ENCODE data around the gene PASK.
A peak's percentile ranks its signal among the peaks of the same experiment; 100 is the strongest.
"Not testable (repeated sequence)": the region's sequence is repeated elsewhere in the genome, so short reads cannot be mapped to it uniquely, and the experiment has no call there.

PASK gene

DNA sequence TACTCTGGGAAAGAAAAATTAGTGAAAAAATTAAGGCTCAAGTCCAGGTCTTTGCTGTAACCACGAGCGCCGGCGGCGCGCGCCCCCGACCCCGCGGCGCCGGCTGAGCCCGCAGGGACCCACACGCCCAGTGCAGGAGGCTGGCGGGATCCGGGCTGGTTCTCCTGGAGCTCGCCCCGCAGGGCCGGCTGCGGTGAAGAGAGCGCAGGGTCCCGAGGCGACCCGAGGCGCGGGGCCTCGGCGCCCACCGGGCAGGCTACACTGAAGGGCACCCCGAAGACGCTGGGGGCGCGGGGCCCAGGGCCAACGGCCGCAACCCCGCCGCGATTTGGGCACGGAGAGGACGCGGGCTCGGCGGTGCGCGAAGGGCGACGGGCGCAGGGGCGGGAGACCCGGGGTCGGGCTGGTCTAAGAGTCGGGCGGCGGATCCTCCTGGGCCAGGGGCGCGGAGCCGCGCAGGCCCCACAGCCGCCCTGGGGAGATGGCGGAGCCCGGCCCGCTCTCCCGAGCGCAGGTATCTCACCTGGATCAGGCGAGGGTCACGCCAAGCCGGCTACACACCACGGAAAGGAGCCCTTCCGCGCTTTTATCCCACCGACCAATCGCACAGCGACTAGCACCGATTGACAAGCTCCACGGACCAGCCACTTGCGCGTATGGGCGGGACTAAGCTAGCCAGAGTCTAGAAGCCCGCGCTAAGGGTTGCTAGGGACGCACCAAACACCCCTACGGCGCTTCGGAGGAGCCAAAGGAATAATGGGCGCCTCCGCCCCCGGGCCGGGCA, at the start of gene PASK:
Gene PASK, minus strand, starts transcription at position 582 of the 784 bp plus-strand sequence. CDS start 6,440 bp downstream, outside the sequence.
- peak; percentile 97 to 98 for DNase-seq

DNA sequence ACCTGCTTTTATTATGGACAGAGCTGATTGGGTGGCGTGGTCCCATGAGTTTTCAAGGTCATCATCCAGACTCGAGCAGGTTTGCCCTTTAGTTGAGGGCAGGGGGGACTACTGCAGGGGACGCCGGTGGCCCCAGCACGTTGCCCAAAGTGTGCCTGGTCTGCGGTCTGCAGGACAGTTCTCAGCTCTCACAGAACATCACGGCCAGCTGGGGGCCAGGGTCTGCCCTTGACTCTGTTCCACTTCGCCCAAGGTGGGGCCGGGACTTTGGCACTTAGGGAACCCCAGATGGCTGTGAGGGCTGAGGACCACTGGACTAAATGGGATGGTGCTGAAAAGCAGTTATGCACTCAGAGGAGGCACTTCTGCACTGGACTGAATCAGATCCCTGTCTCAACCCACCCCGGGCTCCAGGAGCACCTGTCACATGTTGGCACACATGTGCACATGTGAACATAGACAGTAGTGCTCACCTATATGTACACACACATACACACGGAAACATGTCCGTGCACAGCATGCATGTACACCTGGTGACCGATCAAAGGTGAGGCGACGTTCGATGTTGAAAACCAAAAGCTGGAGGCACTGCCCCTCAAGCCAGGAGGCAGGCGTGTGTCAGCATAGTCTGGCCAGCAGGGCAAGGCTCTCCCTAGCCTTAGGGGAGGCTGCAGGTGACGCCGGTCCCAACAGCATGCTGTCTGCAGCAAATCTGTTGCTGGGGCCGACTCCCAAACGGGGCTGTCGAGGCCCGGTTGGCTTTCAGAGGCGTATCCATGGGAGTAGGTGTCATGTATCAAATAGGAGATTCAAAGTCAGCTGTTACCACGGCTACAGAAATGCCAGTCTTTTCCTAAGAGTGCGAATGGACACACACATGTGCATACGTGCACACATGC, 49.4 kb upstream of the PASK start:
- no peak for DNase-seq

DNA sequence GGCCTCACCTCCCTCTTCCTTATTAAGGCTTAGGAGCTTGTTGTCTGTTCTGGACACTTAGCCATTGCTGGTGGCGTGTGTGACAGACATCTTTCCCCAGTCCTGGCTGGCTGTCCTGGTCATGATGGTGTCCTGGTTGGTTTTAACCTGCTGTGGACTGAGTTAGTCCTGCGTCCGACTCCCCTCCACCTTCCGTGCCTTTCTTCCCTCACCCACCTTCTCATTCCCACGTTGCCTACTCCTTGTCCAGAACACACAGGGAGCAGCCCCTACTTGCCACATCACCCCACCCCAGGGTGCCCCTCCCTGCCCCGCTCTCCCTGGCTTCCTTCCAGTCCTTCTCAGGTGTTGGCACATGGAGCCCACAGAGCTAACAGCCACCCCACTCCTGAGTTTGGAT, 48.7 kb upstream of the PASK start:
- DNase-seq = no peak

DNA sequence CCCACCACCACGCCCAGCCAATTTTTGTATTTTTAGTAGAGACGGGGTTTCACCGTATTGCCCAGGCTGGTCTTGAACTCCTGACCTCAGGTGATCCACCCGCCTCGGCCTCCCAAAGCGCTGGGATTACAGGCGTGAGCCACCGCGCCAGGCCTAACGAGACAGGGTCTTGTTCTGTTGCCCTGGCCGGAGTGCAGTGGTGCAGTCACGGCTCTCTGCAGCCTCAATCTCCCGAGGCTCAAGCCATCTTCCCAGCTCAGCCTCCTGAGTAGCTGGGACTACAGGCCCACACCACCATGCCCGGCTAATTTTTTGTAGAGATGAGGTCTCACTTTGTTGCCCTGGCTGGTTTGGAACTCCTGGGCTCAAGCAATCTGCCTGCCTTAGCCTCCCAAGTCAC, 48.0 kb upstream of the PASK start:
- DNase-seq = not testable (repeated sequence)

DNA sequence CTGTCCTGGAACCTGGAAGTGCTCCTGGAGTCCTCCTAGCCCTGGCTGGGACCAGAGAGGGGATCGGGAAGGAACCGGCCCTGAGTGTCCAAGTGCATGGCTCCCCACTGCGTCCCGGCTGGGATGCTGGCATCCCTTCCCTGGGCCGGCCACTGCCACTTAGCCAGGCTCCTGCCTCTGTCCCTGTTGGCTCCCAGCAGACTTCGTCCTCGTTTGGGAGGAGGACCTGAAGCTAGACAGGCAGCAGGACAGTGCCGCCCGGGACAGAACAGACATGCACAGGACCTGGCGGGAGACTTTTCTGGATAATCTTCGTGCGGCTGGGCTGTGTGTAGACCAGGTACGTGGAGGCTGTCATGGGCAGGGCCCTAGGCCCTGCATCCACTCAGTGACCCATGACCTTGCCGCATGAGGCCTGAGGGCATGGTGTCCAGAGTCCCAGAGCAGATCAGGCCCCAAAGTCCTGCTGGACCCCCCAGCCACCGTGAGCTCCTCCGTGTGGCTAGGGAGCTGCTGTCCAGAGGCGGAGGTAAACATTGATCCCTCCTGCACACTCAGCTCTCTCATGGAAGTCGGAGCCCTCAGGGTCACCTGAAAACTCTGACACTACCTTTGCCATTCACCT, 46.3 kb upstream of the PASK start:
- DNase-seq = no peak

DNA sequence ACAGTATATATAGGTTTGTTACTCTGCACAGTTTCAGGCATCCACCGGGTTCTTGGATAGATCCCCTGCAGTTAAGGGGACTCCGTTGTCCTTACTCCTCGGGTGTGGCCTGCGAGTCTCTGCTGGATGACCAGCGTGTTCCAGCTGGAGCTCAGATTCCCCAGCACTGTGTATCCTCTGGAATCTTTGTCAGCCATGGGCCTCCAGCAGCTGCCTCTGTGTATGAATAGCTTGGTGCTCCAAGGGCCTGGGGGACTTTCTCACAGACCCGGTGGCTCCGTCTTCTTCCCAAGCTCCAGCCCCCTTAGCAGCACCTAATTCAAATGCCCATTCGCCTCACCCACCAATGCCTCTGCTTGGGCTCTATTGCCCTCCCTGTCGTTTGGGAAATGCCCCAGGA, 45.5 kb upstream of the PASK start:
- DNase-seq = no peak

DNA sequence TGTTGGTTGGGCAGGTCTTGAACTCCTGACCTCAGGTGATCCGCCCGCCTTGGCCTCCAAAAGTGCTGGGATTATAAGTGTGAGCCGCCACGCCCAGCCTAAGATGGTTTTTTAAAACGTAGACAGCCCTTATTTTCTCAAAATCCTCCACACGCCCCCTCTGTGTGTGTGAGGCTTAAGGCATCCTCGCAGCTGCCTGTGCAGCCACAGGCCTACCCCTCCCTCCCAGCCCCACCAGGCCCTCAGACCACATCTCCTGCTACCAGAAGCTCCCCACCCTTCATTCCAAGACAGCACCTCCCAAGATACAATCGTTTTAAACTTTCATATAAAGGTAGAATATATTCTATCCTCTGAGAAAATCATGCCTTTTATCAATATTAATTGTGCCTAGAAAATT, 44.0 kb upstream of the PASK start:
- DNase-seq = no peak

DNA sequence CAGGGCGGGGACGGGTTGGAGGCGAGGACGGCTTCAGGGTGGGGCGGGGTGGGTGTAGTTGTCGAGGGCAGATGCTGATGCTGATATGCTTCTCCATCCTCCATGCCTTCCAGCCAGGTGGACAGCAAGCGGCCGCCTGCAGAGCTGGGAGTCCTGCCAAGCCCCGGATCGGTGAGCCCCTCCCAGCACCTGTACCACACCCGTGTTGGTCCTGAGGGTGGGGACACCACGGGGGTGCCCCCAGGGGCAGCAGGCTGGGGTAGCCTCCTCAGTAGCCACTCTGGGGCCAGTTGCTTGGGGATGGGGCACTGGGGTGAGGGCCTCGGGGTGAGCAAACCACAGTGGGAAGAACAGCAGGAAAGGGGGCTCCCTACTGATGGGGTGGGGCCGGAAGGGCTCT, 41.8 kb upstream of the PASK start:
- no peak for DNase-seq

DNA sequence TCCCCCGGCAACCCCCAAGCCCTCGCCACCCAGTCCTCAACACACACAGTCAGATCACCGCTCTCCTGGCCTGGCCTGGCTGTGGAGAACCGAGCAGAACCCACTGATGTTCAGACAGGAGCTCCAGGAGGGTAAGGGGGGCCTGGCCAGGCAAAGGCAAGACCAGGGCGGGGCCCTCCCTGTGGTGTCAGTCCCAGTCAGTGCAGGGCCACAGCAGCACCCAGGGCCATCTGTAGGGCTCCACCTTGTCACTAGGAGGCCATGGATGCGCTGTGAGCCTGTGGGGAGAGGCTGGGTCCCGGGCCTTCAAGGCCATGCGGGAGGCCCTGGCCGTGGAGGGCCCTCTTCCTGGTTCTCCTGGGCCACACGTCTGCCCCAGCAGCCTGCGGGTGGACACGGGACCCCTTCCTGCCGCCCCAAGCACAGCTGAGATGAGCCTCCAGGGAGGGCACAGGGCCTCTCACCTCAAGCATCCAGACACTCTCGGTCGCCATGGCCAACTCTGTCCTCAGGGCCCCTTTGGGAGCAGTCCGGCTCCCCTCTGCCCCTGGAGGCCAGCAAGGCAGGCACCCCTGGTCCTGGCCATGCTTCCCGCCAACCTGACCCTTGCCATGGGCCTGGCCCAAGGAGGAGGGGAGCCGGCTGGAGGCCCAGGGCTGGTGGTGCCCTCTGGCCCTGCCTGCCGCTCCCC, 41.2 kb upstream of the PASK start:
- no peak for DNase-seq

DNA sequence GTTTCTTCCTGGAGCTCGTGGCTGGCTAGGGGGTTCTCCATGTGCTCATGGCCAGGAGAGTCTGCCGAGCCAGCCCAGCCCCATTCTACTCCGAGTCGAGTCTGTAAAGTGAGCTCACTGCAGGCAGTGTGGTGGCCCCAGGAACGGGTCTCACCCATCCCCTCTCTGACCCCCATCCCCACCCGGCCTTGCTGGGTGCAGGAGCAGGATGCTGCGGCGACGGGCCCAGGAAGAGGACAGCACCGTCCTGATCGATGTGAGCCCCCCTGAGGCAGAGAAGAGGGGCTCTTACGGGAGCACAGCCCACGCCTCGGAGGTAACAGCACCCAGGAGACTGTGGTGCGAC, 40.6 kb upstream of the PASK start:
- DNase-seq = no peak

DNA sequence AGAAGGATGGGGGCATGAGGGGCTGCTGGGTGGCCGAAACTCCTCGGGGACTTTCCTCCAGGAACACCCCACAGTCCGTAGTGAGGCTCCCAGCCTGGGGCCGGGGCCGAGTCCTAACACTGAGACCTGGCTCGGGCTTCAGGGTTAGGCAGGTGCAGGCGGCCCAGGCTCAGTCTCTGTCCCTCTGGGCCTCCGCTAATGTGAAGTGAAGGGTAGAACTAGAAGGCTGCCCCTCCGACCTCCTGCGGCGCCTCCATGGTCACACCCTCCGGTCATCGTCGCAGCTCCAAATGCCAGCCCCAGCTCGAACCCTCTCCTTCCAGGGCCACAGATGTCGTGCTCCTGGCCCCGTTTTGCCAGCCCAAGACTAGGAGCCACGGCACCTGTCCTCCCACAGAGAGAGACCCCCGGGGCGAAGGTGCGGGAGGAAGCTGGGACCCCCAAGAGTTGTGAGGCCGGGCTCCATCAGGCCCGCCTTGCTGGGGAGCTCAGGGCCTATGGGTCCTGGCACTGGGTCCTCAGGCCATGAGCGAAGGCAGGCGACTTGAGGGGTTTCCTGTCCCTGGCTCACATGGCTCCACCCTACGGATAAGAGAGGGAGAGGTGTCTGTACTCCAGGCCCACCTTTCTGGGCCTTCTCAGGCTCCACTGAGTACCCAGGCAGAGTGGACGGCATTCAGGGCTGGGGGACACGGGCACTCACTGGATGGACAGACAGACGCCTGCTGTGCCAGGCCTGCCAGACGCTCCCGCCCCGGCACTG, 40.0 kb upstream of the PASK start:
- no peak for DNase-seq

DNA sequence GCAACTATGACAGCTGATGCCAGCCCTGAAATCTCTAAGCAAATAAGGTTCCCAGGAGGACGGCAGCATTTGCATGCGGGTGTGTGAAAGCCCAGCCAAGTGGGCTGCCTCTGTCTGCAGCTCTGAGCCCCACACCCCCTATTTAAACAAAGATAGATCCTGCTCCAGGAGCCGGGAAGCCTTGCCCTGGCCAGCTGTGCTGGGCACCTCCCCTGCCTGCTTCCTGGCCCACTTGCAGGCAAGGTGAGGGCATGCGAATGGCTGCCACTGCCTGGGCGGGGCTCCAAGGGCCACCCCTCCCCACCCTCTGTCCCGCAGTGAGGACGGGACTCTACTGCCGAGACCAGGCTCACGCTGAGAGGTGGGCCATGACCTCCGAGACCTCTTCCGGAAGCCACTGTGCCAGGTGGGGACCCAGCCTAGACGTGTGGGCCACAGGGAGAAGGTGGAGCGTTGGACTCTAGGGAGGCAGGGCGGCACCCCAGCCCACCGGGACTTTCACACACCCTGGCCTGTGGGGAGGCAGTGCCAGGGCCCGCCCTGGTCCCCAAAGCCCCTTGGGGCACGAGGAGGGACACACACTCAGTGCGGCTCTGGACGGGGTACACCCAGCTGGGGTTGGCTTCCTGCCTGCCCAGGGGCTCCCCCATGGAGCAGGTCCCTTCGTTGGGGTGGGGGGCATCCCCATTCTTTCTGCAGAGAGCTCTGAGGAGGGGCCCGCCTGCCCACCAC, 39.3 kb upstream of the PASK start, which contains the start of gene ANO7:
Gene ANO7, plus strand, starts transcription at position 317 of the 732 bp plus-strand sequence. CDS start 1,387 bp downstream, outside the sequence.
- DNase-seq = peak in 1 of 2 experiments; percentile 24

DNA sequence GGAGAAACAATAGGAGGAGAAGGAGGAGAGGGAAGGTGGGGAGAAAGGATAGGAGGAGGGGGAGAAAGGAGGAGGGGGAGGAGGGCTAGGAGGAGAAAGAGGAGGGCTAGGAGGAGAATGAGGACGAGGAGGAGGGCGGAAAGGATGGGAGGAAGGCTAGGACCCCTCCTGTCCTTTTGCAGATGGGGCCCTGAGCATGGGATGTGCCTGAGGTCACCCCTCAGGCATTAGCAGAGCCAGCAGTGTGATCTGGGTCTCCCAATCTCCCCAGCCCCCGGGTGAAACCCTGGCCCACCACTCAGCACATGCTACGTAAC, 38.6 kb upstream of the PASK start:
- no peak for DNase-seq

DNA sequence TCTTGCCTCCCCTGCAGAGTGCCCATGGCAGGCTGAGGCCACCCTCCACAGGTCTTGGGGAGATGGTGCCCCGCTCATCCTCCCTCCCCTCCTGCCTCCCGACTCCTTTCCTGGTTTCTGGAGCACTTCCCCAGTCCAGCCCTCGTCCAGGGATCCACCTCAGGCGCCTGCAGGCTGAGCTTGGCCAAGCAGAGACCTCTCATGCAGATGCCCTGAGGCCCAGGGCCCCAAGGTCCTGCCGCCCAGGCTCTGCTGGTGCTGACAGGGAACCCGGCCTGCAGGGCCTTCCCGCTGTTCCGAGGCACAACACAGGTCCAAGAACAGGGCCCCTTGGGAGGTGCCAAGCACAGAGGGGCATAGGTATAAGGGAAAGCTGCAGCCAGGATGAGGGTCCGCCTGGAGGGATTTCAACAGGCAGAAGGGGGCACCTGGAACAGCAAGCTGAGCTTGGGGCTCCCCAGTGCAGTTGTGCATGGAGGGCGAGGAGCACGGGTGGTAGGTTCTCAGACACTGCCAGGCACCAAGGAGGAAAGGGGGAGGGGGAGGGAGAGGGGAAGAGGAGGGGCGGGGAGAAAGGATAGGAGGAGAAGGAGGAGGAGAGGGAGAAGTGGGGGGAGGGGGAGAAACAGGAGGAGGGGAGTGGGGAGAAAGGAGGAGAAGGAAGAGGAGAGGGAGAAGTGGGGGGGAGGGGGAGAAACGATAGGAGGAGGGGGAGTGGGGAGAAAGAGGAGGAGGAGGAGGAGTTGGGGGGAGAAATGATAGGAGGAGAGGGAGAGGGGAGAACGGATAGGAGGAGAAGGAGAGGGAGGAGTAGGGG, 38.0 kb upstream of the PASK start:
- DNase-seq = no peak

DNA sequence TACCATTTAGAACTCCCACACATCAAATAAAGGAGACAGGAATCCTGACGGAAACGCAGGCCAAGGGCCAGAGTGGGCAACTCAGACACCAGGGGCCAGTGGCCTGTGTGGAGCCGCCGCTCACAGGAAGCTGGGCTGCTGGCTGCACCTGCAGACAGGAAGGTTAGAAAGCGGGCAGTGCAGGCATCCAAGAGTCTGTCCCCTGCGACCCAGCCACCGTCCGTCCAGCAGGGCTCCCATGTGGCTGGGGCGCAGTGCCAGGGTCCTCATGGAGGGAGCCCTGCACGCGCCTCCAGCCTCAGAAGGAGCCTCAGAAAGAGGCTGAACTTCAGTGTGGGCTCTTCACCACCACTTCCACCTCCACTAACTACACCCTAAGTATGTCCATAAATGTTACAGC, 36.7 kb upstream of the PASK start:
- no peak for DNase-seq

DNA sequence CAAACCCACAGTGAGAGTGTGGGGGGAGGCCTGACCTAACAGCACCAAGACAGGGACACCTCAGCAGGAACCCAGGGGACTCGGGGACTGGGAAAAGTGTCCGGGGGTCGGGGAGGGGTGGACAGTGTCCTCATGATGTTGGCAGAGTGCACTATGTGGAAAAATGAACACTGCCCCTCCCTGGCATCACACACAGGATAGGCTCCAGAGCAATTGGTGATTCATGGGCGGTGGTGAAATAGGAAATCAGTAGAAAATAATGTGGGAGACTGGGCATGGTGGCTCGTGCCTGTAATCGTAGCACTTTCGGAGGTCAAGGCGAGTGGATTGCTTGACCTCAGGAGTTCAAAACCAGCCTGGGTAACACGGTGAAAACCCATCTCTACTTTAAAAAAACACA, 35.6 kb upstream of the PASK start:
- no peak for DNase-seq

DNA sequence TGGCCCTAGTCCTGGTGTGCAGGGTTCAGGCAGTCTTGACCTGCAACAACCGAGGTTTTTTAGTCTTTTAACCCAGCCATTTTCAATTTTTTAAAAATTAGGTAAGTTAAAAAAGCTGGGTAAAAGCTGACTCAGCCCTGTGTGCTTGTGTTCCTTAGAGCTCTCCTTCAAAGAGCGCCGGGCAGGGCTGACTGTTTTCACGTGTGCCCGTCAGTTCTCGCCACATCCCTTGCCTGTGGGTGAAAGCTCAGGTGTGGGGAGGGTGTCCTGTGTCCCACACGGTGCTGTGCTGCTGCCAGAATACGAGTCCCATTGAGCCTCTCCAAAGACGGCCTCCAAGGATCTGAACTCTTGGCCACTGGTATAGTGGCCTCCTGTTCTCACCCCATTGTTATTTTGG, 33.9 kb upstream of the PASK start:
- DNase-seq = no peak

DNA sequence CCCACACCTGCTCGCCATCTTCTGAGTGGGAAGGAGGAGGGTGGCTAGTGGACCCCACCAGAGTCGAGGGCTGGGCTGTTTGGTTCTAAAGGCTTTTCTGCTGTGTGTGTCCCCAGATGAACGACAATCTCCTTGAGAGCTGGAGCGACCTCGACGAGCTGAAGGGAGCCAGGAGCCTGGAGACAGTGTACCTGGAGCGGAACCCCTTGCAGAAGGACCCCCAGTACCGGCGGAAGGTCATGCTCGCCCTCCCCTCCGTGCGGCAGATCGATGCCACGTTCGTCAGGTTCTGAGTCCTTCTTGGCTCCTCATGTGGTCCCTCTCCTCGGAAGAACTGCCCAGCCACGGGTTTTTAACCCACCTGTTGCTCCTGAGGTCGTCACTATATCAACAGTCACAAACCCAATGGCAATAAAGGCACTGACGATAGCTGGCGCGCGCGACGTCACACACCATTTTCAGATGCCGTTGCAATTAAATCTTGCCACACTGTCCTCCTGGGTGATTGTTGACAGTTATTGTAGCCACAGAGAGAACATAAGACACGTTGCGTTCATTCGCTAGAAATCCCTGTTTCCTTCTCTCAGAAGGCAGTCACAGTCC, 33.4 kb upstream of the PASK start:
- DNase-seq = no peak

DNA sequence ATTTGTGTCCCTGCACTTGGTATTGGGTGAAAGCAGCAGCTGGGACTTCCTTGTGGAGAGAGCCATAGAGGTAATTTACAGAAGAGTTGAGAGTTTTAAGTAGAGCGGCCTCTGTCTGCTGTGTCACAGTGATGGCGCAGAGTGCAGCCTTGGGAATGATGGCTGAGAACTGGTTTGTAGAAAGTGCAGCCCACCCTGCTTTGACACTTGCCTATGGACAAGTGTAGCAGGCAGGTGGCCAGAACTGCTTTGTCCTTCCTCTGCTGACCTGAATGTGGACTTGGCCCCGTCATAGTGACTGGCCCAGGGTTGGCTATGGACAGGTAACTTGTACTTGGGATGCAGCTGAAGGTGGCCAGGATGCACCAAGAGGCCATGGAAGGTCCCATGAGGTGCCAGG, 32.9 kb upstream of the PASK start:
- no peak for DNase-seq

DNA sequence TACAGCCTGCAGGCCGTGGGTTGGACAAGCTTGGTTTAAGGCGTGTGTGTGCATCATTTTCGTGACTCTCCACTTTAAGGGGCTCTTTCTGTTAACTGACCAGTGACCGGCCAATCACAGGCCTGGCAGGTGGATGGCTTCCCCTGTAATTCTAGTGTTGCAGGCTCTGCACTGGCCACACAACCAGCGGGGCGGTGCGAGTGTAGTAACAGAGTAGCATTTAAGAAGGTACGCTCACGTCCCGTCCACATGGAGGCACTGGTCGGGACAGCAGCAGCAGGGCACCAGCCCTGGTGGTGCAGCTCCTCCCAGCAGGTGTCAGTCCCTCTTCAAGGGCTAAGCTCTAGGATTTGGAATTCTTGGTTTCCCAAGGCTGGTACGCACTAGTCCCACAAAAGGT, 31.2 kb upstream of the PASK start:
- DNase-seq = no peak
